HG02623 (cell line): ENCODE measurements around the gene PROK2.

Experiments
- ATAC-seq: cut with Tn5 transposase; IDR thresholded peaks from one replicate; pipeline ENCODE4 v1.9.1; 2021; ENCODE audit warnings: moderate library complexity; ENCODE audit not compliant: unreplicated experiment

PROK2 gene

GRCh38 chr3:71787851-71788405 lies 3.0 kb upstream of the PROK2 start:
- no peak for ATAC-seq

GRCh38 chr3:71786551-71786950 lies 1.6 kb upstream of the PROK2 start:
- ATAC-seq, result no peak

- no peak for ATAC-seq
Observed at GRCh38 chr3:71786217-71786549, 1.2 kb upstream of the PROK2 start.

GRCh38 chr3:71785532-71786216 lies 726 bp upstream of the PROK2 start:
- no peak for ATAC-seq

- no peak for ATAC-seq
Observed at GRCh38 chr3:71784201-71784913, 591 bp downstream of the PROK2 start.

GRCh38 chr3:71783152-71783551 lies 1.8 kb downstream of the PROK2 start:
- no peak for ATAC-seq

GRCh38 chr3:71780430-71780829 lies 4.5 kb downstream of the PROK2 start:
- ATAC-seq, result no peak

GRCh38 chr3:71779674-71780377 lies 5.1 kb downstream of the PROK2 start:
- ATAC-seq, result no peak

GRCh38 chr3:71778353-71778752 lies 6.6 kb downstream of the PROK2 start:
- ATAC-seq, result no peak

GRCh38 chr3:71776538-71776937 lies 8.4 kb downstream of the PROK2 start:
- no peak for ATAC-seq

- ATAC-seq, result no peak
Observed at GRCh38 chr3:71771884-71772283, 13.1 kb downstream of the PROK2 start.

- no peak for ATAC-seq
Observed at GRCh38 chr3:71771126-71771525, 13.8 kb downstream of the PROK2 start.

- no peak for ATAC-seq
Observed at GRCh38 chr3:71763426-71763825, 21.5 kb downstream of the PROK2 start.

GRCh38 chr3:71760140-71760539 lies 24.8 kb downstream of the PROK2 start:
- ATAC-seq, result no peak

- no peak for ATAC-seq
Observed at GRCh38 chr3:71759401-71759800, 25.5 kb downstream of the PROK2 start.

- no peak for ATAC-seq
Observed at GRCh38 chr3:71758091-71758490, 26.9 kb downstream of the PROK2 start.

- no peak for ATAC-seq
Observed at GRCh38 chr3:71754610-71755253, 30.2 kb downstream of the PROK2 start.

- no peak for ATAC-seq
Observed at GRCh38 chr3:71753701-71754609, 31.0 kb downstream of the PROK2 start, which contains the start of gene GPR27. Gene GPR27, plus strand, starts transcription at chr3:71753855. Its CDS starts 195 bp downstream, at chr3:71754050.

- no peak for ATAC-seq
Observed at GRCh38 chr3:71752831-71753700, 31.9 kb downstream of the PROK2 start.
